ENCODE measurements around the gene SLC31A2.
A peak's percentile ranks its signal among the peaks of the same experiment; 100 is the strongest.
"Not testable (repeated sequence)": the region's sequence is repeated elsewhere in the genome, so short reads cannot be mapped to it uniquely, and the experiment has no call there.

DNA sequence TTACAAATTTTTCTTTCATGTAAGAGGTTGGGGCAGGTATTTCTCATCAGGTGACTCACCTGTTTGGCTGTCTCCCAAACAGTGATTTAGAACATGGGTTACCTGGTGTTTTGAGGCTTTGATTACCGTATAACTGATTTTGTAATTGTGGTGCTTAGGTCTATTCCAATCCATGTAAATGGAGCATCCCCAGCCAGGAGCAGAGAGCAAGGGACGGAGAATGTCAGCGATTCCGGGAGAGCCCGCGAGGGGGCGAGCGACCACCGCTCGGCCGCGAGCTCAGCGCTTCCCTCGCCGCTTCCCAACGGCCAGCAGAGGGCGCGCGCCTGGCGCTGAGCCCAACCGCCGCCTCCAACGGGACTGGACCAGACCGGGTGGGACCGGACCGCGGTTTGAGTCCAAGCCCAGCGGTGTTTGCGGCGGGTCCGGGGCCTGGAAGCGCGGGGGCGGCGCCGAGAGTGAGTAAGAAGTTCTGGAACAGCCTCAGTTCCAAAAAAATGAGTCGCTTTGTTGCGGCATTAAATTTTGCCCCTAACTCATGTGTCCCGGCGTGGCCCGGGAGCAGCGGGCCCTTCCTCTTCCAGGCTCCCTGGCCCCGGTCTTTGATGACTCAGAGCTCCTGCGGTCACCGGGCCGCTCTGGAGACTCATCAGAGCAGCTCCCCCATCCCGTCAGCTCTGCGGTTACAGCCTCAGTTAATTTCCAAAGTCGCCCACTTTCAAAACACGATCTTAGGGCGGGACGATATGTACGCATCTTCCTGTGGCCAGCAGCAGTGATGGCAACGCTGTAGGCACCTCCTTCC lies 37.9 kb upstream of the SLC31A2 start:
- TF ChIP-seq, protein P1, sequence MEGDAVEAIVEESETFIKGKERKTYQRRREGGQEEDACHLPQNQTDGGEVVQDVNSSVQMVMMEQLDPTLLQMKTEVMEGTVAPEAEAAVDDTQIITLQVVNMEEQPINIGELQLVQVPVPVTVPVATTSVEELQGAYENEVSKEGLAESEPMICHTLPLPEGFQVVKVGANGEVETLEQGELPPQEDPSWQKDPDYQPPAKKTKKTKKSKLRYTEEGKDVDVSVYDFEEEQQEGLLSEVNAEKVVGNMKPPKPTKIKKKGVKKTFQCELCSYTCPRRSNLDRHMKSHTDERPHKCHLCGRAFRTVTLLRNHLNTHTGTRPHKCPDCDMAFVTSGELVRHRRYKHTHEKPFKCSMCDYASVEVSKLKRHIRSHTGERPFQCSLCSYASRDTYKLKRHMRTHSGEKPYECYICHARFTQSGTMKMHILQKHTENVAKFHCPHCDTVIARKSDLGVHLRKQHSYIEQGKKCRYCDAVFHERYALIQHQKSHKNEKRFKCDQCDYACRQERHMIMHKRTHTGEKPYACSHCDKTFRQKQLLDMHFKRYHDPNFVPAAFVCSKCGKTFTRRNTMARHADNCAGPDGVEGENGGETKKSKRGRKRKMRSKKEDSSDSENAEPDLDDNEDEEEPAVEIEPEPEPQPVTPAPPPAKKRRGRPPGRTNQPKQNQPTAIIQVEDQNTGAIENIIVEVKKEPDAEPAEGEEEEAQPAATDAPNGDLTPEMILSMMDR (IDR thresholded peaks at IDR 0.05; ENCODE audit: low read depth, low read length), result peak; percentile 12; the same call in 1 of the 2 replicates
- TF ChIP-seq EZH2phosphoT487 (IDR thresholded peaks at IDR 0.05; ENCODE audit: low read depth), result not testable (repeated sequence)
